GM21825 (cell line): ENCODE results near the gene DHX35.

ENCODE experiments used
- ATAC-seq: cut with Tn5 transposase; IDR thresholded peaks from one replicate; pipeline ENCODE4 v1.9.1; 2021; ENCODE audit warnings: mild to moderate bottlenecking, moderate library complexity; ENCODE audit not compliant: unreplicated experiment

The DHX35 gene, protein sequence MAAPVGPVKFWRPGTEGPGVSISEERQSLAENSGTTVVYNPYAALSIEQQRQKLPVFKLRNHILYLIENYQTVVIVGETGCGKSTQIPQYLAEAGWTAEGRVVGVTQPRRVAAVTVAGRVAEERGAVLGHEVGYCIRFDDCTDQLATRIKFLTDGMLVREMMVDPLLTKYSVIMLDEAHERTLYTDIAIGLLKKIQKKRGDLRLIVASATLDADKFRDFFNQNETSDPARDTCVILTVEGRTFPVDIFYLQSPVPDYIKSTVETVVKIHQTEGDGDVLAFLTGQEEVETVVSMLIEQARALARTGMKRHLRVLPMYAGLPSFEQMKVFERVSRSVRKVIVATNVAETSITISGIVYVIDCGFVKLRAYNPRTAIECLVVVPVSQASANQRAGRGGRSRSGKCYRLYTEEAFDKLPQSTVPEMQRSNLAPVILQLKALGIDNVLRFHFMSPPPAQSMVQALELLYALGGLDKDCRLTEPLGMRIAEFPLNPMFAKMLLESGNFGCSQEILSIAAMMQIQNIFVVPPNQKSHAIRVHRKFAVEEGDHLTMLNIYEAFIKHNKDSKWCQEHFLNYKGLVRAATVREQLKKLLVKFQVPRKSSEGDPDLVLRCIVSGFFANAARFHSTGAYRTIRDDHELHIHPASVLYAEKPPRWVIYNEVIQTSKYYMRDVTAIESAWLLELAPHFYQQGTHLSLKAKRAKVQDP

DNA sequence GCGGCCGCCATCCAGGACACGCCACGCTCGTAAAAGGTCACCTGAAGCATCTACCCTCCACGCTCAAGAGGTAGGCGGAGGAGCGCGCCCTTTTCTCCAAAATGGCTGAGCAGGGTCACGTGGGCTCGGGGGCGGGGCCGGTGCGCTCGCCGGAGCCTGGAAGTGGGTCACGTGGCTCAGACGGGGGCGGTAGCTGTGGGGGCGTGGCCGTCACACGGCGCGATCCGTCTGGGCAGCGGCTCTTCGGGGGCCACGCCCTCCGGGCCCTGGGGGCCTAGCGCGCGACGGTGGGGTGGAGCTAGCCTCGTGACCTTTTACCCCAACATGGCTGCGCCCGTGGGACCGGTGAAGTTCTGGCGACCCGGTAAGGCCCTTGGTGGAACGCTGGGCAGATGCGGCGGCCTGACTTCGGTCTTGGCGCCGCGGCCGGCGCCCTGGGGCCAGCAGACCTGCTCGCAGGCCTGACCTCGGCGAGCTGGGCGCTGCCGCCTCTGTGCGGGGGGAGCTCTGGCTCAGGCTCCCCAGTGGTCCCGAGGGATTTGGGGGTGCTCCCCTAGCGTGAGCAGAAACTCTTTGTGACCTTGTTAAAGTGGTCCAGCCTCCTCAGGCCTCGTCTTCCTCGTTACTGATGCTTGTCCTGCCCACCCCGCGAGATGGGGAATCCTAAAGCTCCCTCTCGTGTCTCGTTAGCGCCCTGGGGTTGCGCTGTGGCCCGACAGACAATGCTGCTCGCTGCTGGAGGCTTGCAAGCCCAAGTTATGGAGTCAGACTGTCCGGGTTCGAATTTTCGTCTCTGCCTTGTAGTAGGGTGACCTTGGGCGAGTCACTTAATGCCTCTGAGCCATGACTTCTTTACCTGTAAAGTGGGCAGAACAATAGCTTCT, at the start of gene DHX35:
Gene DHX35, plus strand, starts transcription at position 301 of the 884 bp plus-strand sequence. Its CDS starts 24 bp downstream, at position 325.
- ATAC-seq, result peak; percentile 92

DNA sequence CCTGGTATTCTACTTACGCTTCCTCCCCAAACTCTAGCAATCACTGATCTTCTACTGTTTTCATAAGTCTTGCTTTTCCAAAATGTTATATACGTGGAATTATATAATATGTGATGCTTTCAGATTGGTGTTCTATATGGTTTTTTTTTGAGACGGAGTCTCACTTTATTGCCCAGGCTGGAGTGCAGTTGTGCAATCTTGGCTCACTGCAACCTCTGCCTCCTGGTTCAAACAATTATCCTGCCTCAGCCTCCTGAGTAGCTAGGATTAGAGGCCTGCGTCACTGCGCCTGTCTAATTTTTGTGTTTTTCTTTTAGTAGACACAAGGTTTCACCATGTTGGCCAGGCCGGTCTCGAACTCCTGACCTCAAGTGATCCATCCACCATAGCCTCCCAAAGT, 46.8 kb upstream of the DHX35 start:
- ATAC-seq, result no peak

DNA sequence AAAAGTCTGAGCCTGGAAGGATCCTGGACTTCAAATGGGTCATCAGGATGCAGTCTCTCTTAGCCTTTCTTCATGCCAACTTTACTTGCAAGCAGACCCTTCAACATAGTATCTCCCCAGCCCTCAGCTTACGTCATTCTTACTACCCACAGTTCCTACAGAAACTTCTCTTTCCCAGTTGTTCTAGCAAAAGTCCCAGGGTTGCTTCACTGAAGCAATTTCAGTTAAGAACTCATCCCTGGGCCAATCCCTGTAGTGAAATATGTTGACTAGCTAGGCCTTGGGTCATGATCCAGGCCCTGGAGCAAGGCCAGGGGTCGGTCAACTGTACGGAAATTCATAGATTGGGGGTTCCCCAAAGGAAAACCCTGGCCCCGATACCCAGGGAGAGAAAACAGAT, 44.5 kb upstream of the DHX35 start:
- ATAC-seq, result no peak

GRCh38 chr20:38918172-38918571, 44.0 kb upstream of the DHX35 start:
- no peak for ATAC-seq

GRCh38 chr20:38919683-38920082, 42.5 kb upstream of the DHX35 start:
- ATAC-seq, result no peak

- no peak for ATAC-seq
Measured at GRCh38 chr20:38920411-38920810, 41.7 kb upstream of the DHX35 start.

DNA sequence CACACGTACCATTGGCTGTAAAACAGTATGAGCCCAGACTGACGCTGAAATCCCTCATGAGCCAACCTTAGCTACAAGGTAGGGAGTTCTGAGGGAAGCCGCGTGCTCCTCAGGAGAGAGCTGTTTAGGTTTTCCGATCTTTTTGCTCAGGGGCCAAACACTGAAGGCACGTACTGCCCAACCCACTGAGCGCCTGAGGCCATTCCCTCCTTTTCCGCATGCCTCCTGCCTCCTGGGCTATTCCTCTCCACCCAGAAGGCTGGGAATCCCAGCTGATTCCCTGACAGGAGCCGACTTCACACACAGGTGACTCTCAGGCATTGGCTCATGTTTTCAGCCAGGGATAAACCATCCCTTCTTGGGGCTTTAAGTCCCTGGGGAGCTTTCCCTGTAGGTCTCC, 41.3 kb upstream of the DHX35 start:
- ATAC-seq, result no peak

- ATAC-seq, result no peak
Measured at GRCh38 chr20:38924718-38925117, 37.4 kb upstream of the DHX35 start.

DNA sequence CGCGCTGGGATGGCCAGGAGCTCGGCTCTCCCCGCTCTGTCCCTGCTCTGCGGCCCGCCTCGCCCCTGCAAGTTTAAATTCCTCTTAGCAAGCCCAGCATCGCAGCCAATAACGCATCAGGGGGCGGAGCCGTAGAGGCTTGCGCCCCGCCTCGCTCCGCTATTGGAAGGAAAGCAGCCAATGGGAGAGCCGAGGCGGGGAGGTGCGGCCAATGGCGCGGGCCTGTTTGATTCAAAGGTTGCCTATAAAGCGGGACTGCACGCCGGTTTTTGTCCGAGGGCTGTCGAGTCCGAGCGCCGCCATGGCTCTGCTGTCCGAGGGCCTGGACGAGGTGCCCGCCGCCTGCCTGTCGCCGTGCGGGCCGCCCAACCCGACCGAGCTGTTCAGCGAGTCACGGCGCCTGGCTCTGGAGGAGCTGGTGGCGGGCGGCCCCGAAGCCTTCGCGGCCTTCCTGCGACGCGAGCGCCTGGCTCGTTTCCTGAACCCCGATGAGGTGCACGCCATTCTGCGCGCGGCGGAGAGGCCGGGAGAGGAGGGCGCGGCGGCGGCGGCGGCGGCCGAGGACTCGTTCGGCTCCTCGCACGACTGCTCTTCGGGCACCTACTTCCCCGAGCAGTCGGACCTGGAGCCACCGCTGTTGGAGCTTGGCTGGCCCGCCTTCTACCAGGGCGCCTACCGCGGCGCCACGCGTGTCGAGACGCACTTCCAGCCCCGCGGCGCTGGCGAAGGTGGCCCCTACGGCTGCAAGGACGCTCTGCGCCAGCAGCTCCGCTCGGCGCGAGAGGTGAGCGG, 35.8 kb upstream of the DHX35 start, which contains the start of gene FAM83D:
Gene FAM83D, plus strand, starts transcription at position 276 of the 792 bp plus-strand sequence. Its CDS starts 26 bp downstream, at position 302.
- ATAC-seq, result peak; percentile 94

DNA sequence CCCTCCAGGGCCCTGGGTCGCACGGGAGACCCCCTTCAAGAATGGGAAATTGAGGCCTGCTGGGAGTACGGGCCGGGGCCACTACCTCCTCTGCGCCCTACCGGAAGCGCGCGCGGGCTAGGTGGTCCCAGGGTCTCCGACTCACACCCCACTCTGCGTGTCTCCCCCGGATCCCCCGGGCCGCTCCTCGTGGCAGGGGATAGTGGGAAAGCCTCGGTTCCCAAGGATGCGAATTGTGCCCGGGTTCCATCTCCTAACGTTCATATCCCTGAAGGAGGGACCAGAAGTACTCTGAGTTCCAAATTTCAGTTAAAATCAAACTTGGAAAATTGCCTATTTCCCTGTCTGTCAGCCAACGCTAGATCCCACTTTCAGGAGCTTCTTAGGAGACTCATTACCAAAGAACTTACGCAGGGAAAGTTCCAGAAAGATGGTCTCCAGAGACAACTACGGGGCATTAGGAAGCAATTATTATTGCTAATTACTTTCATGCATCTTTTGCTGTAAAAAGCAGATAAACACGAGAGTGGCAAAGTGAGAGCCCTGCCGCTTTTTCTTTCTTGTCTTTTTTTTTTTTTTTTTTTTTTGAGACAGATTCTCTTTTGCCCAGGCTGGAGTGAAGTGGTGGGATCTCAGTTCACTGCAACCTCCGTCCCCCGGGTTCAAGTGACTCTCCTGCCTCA, 35.1 kb upstream of the DHX35 start:
- ATAC-seq, result peak; percentile 3

DNA sequence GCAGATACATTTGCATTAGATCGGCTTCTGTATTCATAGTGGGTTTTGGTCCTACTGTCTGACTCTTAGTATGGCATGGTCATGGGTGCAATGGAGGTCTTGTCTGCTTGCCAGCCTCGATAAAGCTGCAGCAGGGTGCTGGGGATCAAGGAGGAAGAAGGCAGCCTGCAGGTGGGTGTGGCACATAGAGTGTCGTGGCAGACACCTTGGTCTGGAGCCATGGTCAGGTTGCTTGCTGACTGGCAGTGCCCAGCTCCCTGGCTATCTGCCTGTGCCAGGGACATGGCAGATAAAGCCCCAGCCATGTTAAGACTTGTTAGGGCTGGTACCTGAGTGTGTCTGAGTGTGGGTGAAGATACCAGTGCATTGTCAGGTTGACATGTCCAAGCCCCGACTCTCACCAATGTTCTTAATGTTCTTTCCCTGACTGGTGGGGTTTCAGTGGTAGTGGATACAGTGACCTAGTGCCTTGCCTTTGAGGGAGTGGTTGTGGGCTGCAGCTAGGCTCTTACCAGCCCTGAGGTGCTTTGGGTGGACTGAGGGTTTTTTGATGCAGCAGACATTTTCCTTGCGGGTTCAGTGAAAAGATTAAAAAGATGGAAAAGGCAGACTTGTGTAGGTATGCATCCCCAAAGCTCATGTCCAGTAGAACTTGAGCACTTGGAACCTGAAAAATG, 34.1 kb upstream of the DHX35 start:
- ATAC-seq, result no peak

GRCh38 chr20:38930242-38930569, 31.9 kb upstream of the DHX35 start:
- ATAC-seq, result no peak

DNA sequence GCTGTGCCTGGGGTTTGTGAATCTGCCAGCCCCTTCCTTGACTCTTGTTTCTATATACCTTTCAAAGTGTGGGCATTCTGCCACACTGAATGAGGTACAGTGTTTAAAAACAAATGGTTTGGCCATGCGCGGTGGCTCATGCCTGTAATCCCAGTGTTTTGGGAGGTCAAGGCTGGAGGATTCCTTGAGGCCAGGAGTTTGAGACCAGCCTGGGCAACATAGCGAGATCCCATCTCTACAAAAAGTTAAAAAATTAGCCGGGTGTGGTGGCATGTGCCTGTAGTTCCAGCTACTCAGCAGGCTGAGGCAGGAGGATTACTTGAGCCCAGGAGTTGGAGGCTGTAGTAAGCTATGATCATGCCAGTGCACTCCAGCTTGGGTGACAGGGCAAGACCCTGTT, 30.2 kb upstream of the DHX35 start:
- no peak for ATAC-seq

- ATAC-seq, result no peak
Measured at GRCh38 chr20:38932457-38933120, 29.6 kb upstream of the DHX35 start.

DNA sequence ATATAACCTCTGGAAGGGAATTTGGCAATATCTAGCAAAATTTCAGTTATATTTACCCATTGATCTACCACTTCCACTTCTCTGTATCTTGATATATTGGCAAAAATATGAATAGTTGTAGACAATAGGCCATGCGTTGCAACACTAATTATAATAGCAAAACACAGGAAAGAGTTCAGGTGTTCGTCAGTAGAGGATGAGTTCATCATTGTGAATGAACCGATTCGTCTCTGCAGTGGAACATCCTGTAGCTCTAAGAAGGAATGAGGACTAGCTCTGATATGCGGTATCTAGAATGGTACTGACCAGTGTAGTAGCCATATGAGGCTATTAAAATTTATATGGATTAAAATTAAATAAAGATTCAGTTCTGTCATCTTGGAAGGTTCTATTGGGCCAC, 27.6 kb upstream of the DHX35 start:
- ATAC-seq, result no peak

- ATAC-seq, result no peak
Measured at GRCh38 chr20:38935285-38935684, 26.9 kb upstream of the DHX35 start.

DNA sequence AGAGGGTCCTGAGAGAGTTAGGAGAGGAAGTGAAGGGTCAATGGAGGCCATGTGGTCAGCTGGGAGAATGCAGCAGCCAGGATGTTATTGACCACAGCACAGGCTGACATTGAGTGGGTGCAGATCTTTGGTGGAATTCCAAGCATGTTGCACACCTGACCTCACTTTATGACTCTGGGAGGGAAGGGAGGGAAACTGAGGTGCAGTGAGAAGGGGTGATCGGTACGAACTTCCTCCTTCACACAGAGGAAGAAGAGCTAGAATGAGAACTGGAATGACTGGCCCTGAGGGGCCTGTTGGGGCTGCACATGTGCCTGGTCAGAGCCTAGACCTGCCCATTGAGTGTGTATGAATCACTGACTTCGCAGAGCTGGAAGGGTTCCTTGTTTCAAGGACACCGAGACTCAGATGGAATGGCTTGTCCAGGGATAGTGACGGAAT, 26.2 kb upstream of the DHX35 start:
- ATAC-seq, result no peak

DNA sequence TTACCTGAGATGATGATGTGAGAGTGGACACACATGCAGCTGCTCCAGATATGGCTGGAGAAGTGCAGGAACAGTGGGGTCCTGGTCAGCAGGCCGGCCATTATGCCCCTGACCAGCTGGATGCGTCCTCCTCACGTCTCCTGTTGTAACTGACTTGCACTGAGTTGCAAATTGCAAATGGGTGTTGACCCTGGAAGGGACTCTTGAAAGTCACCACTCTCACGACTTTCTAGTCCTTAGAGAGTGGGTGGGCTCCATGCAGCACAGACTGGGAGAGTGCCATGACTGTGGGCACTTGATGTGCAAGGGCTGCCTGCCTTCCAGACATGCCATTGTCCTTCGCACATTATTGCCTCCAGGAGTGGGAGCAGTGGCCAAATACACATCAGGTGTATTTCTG, 25.1 kb upstream of the DHX35 start:
- ATAC-seq, result no peak

DNA sequence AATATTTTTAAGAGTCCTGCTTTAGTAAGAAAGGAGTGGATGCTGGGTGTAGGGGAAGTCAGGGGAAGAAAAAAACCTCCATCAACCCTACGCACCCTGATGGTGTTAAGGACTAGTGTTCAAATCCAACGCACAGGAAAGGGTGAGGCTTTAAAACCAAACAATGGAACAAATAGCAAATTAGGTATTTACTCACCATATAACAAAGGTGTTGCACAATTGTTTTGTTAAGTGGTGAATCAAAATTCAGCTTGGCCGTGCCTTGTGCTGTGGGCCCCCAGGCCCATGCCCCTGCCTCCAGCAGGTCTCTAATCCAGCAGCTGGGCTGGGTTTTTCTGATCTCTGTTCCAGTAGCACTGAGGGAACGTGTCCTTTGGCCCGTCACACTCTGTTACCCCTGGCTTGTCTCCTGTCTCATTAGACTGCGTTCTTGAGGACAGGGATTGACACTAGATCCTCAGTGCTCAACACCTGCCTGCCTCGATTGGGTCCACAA, 24.1 kb upstream of the DHX35 start:
- ATAC-seq, result no peak
